GM19023 (cell line): ENCODE results near the gene CMTM8.

Experiments
- ATAC-seq: cut with Tn5 transposase; IDR thresholded peaks from one replicate; pipeline ENCODE4 v1.9.1; 2021; ENCODE audit warnings: mild to moderate bottlenecking, moderate library complexity; ENCODE audit not compliant: unreplicated experiment

The CMTM8 gene

DNA sequence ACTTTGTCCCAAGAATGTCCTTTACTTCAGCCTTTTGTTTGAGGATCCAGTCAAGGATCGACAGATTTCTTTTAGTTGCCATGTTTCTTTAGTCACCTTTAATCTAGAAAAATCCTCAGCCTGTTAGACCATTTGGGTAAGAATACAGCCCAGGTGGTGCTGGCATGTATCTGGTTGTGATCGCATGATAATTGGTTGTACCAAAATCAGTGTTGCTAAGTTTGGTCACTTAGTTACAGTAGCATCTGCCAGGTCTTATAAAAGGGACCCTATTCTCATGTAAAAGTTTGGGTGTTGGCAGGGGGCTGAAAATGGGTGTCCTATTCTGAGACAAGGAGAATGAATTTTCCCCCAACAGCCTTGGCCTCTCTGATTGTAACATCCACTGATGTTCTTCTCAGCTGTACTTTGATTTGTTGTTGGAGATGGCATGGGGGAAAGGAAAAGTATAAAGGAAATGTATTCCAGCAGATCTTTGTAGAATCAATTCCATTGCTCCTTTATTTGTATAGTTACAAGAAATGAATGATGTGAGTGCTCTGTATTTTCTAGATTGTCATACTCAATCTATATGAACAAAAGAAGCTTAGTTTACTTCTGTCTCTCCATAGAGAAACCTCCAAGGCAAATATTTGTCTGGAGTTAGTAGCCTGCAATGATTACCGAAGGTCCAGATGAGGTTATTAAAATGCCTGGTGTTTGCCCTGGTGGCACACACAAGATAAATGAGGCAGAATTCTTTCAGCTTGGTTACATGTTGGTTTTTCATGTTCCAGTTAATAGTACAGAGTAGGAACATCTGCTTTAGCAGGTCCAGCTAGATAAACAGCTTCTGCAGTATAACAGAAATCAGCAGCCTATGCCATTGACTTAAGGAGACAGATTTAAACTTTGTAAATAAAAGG is 65.7 kb downstream of the CMTM8 start:
- no peak for ATAC-seq

DNA sequence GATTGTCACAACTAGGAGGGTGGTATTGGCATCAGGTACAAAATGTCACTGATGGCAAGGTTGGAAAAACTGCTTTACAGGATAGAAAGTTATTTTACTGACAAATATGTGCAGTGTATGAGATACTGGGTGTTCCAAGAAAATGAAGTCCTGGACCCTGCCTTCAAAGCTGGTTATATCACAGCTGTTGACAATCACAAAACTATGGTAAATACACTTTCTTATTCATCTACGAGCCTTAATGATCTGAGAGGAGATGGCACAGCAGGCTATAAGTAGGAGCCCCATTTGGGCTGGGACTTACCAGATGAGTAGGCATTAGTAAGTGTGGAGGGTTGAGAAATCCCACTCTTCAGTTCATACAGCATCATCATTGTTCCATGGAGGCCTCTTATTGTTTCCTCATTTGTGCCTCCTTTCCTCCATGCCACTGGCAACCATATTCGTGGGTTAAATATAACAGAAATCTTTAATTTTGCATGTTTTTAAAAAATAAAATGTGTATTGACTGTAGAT is 66.9 kb downstream of the CMTM8 start:
- ATAC-seq, result no peak

DNA sequence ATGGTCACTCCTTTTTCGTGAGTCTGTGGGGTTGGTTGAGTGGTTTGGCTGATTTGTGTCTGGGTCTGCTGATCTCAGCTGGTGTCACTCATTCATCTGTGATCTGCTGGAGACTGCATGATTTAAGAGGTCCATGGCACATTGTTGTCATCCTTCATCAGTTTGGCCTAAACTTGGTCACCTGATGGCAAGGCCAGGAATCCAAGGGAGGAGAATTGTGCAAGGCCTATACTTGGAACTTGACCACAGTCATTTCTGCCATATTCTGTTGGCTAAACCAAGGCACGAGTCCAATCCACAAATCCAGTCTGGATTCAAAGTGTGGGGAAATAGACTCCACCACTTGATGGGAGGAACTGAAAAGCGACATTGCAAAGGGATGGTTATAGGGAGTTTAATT is 67.6 kb downstream of the CMTM8 start:
- ATAC-seq, result no peak

DNA sequence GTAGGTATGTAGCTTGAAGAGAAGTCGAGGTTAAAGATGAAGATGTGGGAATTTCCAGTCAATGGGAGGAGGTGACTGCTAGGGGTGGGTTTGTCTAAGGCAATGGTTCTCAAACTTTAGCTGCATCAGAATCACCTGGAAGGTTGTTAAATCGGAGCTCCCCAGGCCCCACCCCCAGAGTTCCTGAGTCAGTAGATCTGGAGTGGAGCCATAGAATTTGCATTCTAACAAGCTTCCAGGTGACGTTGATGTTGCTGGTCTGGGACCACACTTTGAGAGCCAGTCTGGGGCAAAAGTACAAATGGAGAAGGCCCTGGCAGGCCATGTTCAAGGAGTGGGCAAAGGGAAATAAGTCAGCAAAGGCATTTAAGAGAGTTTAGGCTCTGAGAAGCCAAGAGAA is 69.1 kb downstream of the CMTM8 start:
- no peak for ATAC-seq

DNA sequence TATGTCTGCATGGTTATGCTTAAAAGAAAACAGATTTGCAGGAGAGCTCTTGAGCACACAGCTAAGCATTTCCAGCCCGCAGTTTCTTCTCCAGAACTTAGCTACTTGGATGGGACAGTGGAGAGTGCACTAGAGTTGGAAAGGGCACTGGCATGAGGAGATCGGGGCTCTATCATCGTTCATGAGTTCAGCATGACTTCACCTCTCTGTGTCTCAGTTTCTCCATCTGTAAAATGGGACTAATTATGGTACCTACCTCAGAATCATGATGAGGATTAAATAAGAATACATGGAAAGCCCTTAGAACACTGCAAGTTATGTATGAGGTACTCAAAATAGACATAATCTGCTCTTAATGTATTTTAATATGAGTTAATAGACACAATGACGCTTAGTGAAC is 69.9 kb downstream of the CMTM8 start:
- ATAC-seq, result no peak

DNA sequence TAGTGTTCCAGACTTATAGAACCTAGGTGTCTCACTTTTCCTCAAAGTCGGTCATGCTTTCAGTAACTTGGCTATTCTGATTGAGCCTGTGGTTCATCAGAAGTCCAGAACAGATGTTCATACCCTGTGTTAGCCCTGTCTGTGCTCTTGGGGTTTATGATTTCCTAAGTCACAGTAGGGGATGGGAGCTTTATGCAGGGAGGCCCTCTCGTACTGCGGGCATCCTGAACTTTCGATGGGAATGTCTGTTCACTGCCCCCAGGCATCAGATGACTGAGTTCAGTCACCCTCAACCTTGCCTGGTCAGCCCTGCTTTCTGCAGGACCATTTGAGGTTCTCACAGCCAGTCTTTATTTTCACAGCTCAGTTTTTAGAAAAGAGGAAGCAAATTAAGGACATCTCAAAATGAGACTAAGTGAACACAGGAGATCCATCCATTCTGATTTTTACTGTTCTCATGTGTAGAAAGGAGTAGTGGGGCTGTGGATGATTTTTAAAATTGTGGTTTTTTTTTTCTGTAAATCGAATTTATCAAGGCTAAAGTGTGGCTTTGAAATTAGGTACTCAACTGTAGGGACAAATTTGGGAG is 71.3 kb downstream of the CMTM8 start:
- no peak for ATAC-seq

DNA sequence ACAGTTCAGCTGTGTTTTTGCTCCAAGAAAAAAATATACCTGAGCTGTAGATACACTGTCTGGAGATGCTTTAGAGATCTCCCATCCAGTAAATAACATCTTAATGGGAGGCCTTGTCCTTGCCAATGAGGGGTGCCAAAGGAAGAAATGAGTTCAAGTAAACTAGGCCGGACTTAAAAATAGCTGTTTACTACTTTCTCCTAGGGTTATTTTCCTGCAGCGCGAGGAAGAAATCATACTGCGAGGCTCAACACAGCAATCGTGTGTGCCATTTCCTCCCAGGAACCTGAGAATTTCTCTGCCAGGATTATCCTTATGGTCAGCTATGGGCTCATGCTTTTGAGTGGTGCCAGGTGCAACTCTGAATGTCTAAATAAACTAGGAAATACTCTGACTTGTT is 71.9 kb downstream of the CMTM8 start:
- ATAC-seq, result no peak

DNA sequence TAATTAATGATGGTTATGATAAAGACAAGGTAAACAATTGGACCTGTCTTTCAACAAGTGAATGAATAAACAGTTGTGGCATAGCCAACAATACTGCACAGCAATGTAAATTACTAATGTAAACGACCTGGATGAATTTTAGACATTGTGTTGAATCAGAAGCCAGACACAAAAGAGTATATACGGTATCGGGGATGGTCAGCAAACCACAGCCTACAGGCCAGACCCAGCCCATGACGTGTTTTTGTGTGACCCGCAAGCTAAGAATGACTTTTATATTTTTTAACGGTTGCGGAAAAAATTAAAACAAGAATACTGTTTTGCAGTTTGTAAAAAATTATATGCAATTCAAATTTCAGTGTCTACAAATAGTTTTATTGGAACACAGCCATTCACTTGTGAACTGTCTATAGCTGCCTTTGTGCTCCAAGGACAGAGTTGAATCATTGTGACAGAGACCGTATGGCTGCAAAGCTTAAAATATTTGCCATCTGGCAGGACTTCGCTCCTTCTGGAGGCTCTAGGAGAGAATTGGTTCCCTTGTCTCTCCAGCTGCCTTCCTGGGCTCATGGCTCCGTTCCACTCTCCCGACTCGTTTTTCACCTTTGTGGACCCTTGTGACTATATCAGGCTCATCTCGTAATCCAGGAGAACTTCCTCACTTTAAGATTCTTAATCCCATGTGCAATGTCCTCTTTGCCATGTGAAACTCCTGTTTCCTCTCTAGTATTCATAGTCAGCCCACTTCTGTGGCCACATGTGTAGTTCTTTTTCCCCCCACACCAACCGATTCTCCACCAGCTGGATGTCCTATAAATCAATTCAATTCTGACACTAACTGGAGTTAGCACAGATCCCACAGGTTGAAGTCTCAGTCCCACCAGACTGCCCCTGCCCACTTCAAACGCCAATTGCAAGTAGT is 72.7 kb downstream of the CMTM8 start:
- no peak for ATAC-seq

DNA sequence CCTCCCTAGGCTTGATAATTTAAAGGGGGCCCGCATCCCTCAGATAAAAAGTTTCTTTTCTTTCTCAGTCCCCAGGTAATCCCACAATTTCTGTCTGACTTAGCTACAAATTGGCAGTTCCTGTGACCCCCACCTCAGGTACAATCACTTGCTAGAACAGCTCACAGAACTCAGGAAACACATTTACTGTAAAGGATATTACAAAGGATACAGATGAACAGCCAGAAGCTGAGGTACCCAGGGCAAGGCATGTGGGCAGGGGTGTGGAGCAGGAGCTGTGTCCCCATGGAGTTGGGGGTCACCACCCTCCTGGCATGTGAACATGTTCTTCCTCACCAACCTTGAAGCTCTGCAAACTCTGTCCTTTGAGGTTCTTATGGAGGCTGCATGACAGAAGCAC is 73.8 kb downstream of the CMTM8 start:
- no peak for ATAC-seq

DNA sequence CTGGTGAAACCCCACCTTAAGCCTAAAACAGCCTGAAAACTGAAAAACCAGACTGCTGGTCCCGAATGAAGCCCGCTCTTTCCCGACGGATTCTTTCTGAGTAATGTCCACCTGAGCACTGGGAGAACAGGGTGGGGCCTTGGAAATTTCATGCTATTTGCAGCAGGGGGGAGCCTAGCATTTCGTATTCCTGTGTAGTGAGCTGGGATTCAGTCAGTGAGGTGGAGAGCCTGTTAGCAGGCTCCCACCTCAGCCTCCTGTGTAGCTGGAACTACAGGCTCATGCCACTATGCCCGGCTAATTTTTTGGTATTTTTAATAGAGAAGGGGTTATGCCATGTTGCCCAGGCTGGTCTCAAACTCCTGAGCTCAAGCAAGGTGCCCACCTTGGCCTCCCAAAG is 74.7 kb downstream of the CMTM8 start:
- ATAC-seq, result no peak

DNA sequence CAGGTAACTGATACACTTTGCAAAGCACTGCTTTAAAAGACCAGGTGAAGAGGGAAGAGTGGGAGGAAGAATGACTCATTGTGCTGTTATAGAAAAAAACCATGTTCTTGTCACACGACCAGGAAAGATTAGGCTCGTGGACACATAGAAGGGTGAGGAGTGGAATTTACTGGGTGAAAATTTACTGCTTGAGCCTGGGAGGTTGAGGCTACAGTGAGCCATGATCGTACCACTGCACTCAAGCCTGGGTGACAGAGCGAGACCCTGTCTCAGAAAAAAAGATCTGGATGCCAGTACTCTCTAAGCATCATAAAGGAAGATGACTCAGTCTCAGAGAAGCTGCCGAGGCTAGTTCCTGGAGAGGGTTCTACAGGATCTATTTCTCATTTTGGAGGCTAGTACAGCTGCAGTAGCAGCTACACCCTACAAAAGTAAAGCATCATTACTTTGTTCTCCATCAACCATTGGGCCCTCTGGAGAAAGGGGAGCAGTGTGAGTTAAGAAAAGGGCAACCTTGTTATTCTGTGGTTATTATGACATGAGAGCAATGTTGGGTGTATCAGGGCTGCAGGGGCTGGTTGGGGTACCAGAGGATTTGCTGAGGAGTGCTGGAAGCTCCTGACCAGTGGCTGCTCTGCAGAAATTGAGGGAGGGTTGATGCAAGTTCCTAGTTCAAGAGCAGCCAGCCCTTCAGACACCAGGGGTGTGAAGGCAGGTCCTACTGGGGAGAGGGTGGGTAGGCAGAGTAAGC is 75.4 kb downstream of the CMTM8 start:
- ATAC-seq, result no peak

DNA sequence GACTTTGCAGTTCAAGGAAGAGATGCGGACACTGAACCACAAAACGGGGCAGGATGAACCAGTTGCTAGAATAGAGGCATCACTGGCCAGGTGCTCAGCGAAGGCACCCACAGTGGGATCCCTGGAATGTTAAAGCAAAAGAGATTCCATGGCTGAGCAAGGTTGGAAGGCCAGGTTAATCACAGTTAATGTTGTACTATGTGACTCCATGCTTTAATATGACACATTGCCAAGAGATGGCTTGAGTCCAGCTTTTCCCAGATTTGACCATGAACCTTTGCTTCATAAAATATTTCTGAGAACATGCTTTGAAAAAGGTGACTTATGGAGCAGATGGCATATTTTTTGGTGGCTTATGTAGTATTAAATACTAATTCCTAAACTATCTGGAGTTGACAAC is 77.0 kb downstream of the CMTM8 start:
- no peak for ATAC-seq

DNA sequence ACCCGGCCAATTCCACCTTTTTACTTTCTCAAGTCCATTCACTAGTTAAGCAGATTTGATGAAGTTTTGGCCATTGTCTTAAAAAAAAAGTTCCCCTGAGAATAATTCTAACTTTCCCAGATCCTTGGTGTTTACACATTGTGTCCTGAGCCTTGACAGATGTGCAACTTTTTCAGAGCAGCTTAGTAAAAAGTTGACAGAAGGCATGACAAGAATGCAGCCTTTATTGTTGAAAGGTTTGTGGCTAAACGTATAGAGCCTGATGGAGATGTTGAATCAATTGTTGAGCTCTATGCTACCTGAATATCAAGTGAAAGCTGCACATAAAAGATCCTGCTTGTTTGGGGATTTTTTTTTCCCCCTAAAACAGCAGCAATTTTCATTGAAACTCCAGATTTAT is 77.8 kb downstream of the CMTM8 start:
- ATAC-seq, result no peak

DNA sequence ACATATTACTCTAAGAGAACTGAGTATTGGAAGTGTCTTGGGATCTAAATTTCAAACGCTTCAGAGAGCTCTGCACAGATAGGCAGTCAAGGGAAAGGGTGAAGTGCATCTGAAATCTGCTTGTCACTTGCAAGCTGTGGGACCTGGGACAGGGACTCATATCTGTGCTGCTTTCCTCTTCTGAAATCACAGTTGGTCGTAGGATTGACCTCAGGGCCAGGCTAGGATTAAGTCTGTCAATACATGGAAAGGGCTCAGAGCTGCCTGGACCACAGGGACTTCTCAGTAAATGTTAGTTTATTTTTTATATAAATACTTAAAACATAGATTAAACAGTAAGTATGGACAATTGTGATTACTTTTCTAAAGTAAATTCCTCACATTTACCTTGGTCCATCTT is 78.5 kb downstream of the CMTM8 start:
- no peak for ATAC-seq

DNA sequence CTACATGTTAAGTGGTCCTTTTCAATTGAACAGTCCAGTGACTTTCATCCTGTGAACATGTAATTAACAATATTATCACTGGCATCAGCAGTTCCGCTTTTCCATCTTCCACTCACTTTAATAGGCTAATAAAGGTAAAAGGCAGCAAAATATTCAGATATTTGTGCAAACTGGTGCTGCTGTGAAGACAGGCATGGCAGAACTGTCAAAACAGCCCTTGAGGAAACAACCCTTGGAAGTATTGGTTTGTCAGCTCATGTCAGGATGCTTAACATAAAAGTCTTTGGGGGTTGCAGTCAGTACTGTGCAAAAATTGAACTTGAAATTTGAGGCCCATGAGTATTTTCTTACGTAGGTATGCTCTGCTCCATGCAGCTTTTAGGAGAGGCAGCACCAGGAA is 81.1 kb downstream of the CMTM8 start:
- ATAC-seq, result no peak

DNA sequence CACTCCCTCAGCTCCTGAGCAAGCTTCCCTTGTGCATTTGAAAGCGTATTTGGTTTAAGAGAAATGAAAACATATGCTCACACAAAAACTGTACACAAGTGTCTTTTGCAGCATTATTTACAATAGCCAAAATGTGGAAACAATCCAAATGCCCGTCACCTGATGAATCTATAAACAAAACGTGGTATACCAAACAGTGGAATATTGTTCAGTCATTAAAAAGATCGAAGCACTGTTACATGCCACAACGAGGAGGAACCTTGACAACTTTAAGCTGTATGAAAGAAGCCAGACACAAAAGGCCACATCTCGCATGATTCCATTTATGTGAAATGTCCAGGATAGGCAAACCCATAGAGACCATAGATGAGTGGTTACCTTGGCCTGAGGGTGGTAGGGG is 81.6 kb downstream of the CMTM8 start:
- ATAC-seq, result no peak

DNA sequence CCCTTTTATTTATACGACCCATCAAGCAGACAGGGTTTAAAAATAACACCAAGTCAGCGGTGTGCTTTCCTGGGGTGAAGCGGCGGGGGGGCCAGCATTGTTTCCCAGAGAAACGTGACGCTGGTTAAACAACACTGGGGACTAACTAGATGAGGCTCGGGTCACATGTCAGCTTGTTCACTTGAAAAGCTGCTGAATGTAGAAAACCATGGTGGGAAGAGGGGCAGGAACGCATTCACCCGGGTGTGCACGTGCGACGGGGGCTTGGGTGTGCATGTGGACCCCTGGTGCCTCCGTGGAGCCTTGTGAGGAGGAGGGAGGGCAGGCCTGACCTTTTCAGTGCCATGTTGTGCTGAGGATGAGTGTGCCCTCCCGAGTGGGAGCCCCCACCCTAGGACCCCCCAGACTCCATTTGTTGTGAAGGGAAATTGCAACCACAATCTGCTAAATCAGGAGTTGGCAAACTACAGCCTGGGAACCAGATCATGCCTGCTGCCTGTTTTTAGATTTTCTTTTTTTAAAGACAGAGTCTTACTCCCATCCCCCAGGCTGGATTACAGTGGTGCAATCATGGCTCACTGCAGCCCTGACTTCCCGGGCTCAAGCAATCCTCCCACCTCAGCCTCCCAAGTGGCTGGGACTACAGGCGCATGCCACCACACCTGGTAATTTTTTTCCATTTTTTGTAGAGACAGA is 82.8 kb downstream of the CMTM8 start:
- no peak for ATAC-seq

DNA sequence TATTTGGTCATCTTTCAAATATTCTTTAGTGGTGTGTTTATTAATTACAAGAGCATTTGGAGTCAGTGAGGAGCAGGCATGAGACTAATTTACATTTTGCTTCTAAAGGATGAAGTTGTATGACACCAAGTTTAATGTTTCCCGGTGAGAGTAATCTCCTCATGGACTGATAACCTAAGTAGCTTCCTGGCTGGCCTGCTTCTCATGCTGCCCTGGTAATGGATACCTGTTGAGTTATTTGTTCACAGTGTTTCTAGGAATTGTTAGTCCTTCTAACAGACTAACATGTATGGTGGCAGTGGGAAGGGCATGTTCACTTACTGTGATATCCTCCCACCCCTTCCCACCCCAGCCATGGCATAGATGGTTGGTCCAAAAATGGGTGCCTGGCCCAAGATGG is 83.8 kb downstream of the CMTM8 start:
- no peak for ATAC-seq

DNA sequence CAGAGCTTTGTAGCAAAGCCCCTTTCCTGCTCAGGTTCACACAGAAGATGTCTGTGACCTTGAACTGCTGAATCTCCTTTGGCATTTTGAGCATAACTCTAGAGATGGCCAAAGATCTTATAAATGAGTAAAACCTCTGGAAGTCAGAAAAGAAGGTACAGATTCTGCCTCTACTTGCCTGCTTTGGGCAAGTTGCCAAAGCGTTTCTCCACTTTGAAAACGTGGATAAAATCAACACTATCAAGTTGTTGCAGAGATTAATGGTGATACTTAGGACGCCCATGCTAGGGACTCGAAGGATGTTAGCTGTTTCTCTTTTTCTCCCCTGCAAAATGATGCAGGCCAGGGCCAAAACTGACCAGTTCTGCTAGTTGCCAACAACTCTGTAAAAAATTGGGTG is 85.1 kb downstream of the CMTM8 start:
- ATAC-seq, result no peak

DNA sequence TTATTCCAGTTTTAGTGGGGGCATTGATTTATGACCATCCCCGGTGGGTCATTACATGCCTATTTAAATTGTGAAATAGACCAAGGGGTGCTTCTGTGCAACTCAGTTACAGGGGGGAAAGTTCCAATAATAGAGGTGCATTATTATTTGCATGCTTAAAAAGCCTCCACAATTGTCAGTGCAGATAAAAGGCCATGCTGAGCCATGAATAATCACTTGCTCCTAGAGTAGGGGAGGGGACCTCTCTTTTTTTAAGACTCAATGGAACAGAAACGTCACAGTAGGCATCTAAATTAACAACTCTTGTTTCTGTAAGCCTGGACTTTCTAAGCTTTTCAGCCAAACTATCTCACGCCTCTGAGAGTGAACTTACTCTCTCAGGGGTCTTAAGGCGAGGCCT is 86.7 kb downstream of the CMTM8 start:
- ATAC-seq, result no peak
